Coronary artery (tissue), 2 donors: ENCODE data around the gene CAPZB.

Experiments
- DNase-seq: peaks from one replicate; pipeline ENCODE4 v3.0.0-alpha.2; 2017; ENCODE audit warnings: low spot score
- H3K27ac ChIP-seq, 2 donors: fragments of 200-600 bp; sonication (generic); one replicate each; pipeline ENCODE4 v1.5.1; 2016 to 2019
- H3K4me3 ChIP-seq: fragments of 200-600 bp; sonication (generic); 2 replicates; pipeline ENCODE4 v1.5.1; 2016; ENCODE audit warnings: mild to moderate bottlenecking, moderate library complexity
- CTCF ChIP-seq: fragments of 200-600 bp; sonication (generic); IDR thresholded peaks from one replicate; pipeline ENCODE4 v1.5.1; 2019; ENCODE audit warnings: antibody characterized with exemption

CAPZB gene

DNA sequence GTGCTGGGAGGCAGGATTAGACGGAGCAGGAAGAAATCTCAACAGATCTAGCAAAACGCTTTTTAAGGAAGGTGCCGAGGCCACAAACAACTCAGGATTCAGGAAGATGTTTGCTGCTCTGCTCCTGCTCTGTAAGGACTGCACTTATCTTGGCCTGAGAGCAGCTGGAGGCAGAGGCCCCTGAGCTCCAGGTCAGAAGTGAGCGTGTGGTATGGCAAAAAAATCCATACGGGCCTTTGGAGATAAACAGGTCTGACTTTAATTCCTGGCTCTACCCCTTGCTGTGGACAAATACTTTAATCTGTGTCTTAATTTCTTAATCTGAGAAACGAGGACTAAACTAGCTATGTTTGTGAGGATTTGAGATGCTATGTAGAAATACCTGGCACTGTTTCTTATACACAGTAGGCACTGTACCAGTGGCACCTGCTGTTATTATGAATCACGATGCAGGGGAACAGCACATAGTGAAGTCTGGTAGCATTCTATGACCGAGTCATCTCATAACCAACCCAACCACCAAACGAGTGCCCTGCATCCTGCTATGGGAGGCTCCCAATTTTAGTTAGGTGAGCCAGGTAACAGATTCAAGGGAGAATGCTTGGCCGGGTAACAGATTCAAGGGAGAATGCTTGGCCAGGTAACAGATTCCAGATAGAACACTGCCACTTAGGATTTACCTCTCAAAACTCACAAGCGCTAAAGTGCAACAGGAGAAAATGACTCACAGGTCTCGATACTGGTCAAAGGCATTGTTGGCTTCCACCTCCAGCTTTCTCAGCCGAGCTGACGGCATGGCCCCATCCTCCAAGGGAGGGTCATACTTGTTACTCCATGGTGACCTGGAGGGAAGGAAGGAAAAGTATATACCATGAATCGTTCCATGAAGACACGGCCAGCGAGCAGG lies 107.3 kb downstream of the CAPZB start:
- H3K27ac ChIP-seq, result no peak overlapping the region
- H3K4me3 ChIP-seq, result no peak overlapping the region

DNA sequence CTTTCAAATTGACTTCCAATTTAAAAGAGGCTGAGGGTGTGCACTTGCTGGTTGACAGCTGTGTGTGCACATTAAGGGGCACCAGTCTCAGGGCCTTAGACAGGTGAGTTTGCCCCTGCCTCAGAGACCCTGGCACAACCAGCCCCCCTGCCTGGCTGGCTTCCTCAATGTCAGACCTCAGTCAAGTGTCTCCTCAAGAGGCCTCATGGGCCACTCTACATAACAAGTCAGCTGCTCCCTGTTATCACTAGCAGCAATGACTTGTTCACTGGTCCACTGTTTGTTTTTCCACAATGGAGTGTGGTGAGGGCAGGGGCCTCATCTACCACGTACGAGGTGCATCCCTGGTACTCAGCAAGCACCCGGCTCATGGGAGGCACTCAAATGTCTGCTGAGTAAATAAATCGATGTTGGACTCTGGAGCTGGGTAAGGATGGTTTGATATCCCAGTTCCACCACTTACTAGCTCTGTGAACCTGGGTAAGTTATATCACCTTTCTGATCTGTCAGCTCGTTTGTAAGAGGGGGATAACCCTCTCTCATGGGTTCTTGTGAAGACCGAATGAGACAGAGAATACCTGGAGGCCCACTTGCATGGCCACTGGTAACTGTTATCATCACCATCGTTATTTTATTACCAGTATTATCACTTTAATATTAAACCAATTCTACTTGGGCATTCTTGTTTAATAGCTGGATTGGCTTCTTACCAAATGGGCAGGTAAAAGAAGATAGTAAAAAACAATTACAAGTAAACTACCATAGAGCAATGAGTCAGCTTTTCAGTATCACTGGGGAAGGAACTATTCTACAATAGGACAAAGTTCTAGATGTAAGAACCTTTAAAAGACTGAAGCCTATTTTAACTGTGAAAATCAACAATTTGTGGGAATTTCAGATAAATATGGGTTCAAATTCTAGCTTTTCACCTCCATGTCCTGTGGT lies 108.6 kb downstream of the CAPZB start:
- H3K27ac ChIP-seq, result no peak overlapping the region
- TF ChIP-seq CTCF, result no peak
- H3K4me3 ChIP-seq, result no peak overlapping the region
- no peak for DNase-seq

More for the DNA sequence above, 107.3 kb downstream of the CAPZB start:
- no peak for TF ChIP-seq CTCF
- DNase-seq, result no peak

- Histone ChIP-seq H3K27ac (peak overlapping the region in 1 of 2 donors; percentile 5), H3K4me3 (no peak overlapping the region)
- DNase-seq, result no peak
- no peak for TF ChIP-seq CTCF
These were observed 109.5 kb downstream of the CAPZB start for GRCh38 chr1:19375631-19376400.

DNA sequence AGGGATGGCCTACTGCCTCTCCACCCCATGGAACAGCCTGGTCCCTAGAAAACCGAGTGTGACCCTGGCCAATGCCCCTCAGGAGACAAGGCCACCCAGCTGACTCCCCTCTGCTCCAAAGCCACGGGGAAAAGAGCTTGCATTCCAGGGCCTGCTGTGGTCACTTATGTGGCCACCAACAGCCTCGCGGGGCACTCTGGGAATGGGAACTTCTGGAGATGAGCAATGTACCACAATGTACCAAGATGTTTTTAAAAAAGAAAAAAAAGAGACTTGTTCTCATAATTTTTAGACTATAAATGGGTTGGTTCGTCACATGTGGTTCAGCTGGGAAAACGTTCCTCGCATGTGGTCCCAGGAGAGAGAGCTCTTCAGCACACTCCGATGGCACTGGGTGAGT lies 110.4 kb downstream of the CAPZB start:
- no peak for DNase-seq
- Histone ChIP-seq H3K27ac (peak overlapping the region in 1 of 2 donors; percentile 48), H3K4me3 (no peak overlapping the region)
- TF ChIP-seq CTCF, result no peak

DNA sequence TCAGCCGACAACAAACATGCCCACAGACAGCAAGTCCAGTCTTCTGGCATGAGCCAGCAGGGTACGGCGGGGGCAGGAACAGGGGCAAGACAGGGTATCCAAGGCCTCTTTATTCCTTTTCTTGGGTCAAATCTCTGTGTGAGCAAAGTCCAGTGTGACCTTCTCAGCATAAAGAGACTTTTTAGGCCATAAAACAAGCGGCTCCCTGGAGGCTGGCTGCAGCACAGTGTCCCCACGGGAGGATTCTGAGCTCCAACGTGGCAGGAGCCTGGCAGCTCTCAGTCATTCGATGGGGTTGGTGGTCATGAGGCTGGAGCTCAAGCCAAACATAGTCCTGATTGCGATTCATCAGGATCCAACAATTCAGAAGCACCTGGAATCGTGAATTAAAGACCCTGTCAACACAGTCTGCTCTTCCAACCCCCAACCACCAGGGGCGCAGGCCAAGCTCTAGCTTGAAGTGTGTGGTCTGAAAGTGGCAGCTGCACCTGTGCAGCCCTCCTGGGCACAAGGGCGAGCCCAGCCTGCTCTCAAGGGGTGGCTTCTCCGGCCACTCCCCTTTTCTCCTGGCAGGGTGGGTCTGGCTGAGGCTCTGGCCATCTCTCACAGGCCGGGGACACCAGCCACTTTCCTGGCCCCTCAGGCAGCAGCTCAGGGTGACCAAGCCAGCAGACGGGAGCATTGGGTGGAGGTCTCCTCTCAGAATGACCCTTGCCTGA lies 111.1 kb downstream of the CAPZB start:
- peak overlapping the region in 1 of 2 donors; percentile 48 for H3K27ac ChIP-seq
- no peak for TF ChIP-seq CTCF
- no peak overlapping the region for H3K4me3 ChIP-seq
- DNase-seq, result no peak
